ENCODE results near the gene CYP19A1.

CYP19A1 gene

DNA sequence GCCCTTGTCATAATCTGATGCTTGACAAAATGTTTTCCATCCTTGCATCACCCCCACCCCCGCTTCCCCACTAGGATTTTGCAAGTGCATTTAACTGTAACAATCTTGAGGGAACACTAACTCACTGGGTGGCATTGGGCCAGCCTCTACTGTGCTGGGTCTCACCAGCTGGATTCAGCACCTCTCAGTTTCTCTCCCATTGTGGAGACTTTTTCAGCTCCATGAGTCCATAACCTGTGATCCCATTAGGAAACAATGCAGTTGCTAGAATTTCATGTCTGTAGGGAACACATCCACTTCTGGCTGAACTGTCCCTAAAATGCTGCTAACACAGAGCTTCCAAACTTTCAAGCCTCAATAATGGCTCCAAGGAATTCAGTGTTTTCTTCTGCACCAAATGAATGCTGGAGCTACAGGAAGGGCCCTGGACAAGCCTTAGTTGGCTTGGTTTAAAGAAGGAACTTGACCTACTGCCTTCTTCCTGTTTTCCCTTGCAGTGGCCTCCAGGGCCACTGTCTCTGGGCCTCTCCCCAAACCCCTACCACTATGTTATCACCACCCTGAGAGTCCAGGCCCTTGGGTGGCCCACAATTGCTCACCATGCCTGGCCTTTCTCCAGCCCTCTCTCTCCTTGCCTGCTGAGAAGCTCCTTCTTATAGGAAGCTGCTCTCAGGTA lies 15.6 kb downstream of the CYP19A1 start:
- DNase-seq: peak; percentile 79 to 86 (median 82)

DNA sequence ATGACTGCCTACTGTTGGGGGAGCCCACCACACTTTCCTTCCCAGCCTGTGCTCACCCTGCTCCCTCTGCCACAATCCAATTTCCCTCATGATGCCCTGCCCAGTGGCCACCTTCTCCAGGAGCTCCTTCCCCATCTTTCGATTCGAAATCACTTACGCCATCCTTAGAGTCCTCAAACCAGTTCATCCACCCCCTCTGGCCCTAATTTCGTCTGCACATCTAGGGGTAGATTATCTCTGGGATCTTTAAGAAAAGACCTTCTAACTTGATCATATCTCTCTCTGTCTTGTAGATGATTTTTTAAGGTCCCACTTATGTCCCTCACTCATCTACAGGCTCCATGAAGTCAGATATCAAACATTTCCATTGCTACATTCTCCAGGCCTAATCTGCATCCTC lies 17.1 kb downstream of the CYP19A1 start:
- DNase-seq: no peak

DNA sequence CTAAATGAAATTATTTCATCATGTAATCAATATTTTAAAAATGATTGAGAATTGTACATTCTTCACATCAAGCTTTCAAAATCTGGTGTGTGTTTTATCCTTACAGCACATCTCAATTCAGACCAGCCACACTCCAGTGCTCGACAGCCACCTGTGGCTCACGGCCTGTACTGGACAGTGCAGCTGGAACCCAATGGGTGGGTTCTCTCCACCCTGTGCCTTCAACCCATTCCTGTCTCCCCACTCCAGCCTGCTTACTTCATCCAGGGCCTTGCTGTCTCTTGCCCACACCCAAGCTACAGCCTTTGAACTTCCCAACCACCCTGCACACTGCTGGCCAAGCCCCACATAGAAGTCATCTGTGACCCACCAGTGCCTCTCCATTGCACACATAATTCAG lies 17.6 kb downstream of the CYP19A1 start:
- no peak for DNase-seq

DNA sequence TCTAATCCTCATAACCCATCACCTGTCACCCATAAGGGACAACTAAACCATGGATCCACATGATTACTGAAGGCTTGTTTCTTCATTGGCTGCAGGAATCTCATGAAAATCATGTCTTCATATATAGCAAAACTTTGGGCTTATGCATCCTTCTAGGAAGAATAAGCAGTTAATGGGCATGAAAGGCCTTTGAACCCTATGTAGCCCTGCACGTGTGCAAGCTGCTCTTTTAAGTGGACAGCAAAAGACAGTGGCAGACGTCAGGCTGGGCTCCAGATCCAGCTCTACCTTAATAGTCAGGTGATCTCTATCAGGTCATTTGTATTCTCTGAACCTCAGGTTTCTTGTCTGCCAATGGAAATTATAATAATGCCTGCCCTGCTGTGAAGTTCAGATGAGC lies 18.9 kb downstream of the CYP19A1 start:
- no peak for DNase-seq

DNA sequence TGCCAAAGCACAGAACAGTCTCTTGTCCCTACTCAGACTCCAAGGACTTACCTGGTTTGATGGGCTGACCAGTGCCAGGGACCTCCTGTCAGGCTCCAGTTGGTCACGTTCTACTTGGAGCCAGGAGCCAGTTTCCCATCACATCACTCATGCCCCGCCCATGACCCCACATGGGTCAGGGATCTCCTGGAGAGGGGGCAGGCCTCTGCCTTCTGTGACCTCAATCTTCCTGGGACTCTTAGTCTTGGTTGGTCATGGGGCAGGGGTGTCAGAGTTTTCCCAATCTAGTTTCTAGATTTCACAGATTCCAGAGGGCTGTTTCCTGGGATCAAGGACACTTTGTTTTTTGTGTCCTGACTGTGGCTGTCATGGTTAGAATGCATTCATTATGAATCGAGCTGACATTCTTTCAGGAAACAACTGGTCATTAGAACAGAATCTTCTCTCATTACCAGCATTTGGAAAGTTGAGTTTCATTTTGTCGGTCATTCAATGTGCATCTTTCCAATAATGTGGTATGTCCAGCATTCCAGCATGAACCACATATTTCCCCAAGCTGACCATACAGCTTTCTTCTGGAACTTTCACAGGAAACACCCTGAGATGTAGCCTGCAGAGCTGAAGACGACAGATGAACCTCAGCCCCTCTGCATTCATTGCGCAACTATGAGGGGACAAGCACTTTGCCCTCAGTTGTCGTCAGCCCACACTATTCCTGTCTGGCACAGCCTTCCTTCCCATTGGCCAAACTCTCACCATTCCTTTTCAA lies 19.8 kb downstream of the CYP19A1 start:
- DNase-seq: no peak

DNA sequence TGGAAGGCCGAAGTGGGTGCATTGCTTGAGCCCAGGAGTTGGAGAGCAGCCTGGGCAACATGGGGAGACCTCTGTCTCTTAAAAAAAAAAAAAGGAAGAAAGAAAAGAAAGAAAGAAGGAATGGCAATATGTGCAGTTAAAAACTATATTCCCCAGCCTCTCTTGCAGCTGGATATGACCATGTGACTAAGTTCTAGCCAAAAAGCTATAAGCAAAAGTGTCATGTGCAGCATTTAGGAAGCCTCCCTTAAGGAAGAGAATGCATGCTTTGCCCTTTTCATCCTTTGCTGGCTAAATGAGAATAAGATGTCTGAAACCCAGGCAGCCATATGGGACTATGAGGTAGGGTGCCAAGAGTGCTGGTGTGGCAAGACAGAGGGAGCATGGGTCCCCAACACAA lies 21.8 kb downstream of the CYP19A1 start:
- DNase-seq: no peak

DNA sequence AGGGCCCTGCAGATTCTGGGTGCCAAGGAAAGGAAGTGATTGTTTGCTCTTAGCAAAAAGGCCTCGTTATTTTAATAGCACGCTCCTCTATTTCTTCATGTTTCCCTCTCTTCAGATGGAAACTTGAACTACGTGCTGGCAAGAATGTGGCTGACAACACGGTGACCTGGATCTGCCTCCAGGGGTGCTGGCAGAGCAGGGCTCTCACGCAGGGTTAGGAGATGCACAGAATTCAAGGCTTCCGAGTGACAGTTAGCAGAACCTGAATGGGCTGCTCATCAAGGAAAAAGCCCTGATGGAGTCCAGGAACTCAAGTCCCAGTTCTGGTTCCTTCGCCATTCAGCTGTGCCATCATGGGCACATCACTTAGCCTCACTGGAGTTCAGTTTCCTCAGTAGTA lies 22.7 kb downstream of the CYP19A1 start:
- DNase-seq: no peak

DNA sequence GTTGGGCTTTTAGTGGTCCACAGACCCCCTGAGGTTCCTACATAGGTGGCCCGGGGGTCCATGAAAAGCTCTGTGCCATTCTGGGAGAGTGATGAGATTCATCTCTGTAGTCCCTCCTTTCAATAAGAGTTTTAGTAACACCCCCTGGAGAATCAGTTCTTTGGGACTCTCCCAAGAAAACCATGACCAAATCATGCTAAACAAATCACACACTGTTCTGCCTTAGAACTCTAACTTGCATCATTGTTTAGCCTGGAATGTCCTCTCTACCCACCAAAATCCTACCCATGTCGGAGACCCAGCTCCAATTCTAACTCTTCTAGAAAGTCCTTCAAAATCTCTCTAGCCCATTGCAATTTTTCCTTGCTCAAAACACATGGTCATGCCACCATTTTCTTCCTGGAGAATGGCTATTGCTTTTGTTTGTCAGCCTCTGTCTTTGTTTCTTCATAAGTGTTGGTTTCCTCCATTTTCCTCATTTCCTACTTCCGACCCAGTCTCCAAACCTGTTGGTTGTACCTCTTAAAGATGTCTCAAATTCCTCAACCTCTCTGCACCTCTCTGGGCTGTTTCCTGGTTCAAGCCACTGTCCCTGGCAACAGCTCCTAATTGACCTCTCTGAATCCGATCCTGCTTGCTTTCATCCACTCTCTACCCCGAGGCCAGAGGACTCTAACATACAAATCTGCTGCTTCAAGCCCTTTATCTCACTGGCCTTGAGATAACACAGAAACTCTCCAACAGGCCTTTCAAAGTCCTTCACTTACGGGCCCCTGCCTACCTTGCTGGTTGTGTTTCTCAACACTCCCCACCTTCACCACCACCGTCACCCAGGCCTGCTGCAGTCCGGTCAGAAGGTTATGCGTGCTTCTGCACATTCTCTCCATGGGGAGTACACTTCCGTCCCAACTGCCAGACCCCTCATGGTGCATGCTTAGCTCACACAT lies 23.7 kb downstream of the CYP19A1 start:
- no peak for DNase-seq

DNA sequence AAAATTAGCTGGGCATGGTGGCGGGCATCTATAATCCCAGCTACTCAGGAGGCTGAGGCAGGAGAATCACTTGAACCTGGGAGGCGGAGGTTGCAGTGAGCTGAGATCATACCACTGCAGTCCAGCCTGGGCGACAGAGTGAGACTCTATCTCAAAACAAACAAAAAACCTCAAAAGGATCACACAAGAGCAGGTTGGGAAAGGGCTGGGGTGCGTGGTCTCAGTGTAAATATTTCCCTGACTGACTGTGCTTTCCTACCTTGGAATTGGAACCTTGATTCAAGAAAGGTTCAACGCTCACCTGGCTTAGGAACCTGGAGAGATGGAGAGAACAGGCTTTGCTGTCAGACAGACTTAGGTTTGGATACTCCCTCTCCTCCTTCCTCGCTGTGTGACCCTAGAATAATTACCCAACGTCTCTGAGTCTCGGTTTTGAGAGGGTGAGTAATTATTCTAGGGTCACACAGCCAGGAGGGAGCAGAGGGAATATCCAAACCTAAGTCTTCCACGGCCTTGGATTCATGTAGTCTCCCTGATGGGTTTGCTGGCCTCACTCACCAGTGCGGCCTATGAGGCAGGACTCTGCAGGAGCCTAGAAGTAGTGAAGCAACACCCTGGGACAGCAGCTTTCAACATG lies 24.6 kb downstream of the CYP19A1 start:
- DNase-seq: no peak

DNA sequence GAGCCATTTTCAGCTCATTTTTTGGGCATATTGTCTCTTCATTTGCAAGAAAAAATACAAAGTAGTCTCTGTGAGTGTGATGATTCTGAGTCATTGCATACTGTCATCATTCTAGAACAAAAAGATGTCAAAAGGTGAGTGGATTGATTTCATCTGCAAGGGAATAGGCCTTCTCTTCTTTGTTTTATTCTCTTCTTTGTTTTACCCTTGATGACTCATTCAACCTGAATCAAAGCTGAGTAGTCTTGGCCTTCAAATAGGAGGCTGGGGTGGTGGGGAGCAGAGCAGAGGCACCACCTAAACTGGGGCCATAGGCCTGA lies 25.4 kb downstream of the CYP19A1 start:
- DNase-seq: peak in 1 of 4 experiments; percentile 13

DNA sequence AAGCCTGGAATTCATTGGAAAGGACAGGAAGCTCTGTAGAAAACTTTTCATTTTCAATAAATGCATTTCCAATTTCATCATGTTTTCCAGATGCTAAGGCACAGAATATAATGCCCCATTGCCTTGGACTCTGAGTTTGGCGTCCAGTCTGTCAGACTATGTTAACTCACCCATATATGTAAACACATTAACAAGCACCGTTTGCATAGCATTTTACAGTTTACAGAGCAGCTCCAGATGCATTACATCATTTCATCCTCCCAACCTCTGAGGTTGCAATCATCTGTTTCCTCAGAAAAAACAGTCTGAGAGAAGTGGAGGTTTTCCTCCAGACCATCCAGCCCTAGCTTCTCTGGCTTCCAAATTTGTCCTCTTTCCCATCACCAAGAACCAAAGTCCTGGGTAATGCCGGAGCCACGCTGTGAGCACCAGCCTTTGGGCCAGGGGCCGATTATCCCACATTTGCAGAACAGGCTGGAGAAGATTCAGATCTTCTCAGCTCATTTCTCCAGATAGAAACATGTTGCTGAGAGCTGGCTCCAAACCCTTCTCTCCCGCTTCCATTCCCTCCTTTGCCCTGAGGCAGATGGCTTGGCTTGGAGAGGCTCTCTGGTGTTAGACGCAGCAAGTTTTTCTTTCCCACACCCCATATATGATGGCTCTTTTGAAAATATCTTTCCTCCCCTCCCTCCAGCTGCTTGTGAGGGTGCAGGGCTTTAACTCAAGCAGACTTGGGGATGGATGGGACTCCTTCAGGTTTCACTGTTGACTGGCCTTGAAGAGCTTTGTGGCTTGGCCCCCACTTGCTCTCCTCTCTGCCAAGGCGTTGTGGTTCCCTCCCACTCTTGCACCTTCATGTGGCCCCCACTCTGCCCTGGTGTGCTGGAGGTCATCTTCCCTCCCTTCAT lies 26.0 kb downstream of the CYP19A1 start:
- DNase-seq: peak in 1 of 4 experiments; percentile 15

DNA sequence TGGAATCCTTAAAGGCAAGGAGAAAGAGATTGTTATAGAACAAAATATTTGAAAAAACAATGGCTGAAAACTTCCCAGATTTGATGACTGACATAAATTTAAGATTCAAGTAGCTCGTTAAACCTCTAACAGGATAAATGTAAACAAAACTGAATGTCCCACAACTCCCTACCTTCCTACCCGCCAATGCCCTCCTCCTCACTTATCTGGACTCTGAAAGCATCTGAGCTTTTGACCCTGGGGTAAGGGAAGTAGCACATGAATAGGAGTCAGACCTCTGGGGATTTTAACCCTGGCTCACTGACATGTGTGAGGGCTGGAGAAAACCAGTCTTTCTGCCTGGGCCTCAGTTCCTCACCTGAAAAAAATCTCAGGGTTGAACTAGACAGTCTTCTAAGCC lies 26.9 kb downstream of the CYP19A1 start:
- DNase-seq: no peak

DNA sequence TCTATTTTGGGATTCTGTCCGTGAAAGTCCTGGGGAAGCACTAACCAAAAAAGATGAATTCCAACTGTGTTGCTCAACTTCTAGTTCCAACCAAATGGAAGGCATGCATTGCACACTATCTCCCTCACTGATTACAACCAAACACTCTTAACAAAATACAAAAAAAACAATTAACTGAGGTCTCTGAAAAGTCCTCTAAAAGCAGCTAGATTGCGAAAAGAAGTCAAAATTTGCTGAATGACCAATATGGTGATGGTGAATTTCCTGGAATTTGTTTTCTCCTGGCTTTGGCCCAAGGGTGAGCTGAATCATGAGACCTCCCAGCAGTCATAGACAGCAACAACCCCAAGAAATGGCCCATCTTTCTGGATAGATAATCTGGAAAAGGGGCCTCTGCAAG lies 28.3 kb downstream of the CYP19A1 start:
- DNase-seq: no peak

DNA sequence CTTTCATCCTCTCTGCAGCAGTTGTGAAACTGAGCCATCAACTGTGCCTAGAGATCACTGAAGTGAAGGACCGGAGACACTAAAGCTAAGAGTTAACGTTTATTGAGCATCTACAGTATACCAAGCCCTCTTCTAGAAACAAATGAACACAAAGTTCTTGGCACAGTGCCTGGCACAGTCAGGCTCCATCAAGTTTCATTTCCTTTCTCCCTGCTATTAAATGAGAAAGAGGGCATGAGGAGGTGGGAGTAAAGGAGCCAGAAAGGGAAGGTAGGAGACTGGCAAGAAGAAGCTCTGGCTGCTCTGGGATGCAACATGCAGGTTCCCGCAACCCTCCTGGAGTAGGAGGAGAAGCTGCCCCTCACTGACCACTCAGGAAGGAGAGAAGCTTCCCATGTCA lies 30.6 kb downstream of the CYP19A1 start:
- peak; percentile 13 to 40 (median 30) for DNase-seq

DNA sequence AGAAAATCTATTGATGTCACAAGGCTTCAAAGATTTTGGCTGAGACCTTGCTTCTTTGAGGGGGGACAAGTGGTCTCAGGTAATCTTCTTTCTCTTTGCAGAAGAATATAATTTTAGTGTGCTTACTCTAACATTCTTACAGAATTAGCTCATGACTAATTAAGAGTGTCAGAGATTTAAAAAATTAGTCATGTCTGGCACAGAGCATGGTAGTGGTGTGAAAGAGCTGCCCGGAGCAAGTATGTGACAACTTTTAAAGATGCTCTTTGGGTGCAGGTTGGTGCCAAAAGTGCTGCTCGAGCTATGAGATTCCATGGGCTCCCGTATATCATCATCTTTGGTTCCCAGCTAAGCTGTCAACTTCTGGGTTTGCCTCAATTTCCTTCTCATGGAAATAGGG lies 31.1 kb downstream of the CYP19A1 start:
- no peak for DNase-seq

DNA sequence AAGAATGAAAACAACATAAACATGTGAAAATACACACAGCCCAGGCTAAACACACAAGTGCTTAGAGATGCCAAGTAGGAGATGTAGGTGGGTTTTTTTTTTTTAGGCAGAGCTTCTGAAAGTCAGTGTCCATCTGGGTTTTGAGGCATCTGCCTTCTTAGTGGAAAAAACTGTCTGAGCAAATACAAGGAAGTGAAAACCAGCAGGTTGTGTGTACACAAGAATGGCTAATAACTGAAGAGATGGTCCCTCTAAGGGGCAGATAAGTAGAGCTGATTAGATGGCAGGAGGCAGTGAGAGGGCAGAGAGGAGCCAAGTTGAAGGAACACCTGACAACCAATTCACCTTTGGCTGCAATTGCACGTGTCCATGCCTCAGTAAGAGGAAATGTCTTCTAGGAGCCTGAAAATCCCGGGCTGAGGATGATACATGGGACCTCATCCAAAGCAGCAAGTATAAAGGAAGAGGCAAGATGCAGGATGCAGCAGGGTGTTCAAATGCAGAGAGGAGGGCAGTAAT lies 34.9 kb downstream of the CYP19A1 start:
- no peak for DNase-seq

DNA sequence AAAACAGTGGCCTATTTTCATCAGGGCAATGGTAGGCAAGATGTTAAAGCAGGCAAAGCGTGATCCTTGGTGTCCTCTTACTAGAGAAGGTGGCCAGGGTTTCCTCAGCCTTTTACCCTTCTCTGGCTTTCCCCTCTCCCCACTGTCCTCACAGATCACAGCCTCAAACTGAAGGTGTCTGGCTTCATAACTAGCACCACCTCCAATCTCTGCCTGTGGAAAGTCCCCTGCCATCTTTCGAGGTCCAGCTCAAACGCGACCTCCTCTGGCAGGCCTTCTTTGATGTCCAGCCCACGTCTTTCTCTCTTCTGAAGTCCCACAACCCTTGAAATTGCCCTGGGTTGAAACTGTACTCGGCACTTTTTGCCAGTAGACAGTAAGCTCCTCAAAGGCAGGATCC lies 35.9 kb downstream of the CYP19A1 start:
- no peak for DNase-seq

DNA sequence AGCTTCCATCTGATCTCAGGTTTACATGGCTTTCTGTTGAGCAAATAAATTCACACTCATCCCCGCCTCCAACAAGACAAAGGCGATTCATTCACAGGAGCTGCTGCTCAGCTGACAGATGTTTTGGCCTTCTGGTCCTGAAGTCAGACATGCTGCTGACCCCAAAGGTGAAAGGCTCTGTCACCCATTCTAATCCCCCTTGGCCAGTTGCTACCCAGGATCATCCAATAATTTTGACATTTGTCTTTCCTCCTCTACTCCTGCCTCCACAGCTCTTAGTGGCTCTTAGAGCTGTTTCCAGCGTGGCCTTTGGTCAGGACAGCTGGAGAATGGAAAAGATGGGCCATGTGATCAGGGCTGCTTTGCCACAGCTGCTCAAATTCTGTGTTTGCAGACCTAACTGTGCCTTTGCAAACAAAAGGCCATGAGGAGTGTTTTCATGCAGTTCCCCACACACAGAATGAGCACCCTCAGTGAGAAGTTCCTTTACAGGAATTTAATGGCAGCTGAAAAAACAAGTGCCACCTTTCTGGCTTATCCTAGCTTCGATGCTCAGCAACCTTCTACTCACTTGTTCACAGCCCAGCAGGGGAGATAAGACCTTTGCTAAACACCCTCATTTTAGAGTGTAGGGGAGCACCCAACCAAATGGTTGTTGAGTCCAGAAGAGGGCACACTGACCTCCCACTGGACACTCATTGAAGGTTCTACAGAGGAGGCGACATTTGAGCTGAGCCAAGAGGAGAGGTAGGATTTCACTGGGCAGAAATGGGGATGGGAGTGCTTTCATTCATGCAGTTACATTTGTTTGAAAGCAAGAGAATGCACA lies 39.0 kb downstream of the CYP19A1 start:
- DNase-seq: no peak

DNA sequence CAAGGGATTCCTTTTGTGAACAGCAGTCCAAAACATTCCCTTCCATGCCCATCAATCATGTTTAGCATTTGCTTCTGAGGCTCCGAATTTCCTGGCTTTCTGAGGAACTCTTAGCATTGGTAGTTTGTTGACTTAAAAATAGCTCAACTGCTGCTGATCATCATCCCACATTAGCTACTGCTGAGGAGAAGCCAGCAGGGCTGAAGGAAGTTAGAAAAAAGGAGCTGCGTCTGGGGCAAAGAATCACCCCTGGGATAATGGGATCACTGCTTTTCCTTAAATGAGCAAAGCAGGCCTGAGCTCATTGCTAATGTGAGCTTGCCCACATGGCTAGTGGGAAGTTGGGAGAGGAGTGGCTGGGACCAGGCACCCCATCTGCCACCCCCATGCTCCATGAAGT lies 39.8 kb downstream of the CYP19A1 start:
- no peak for DNase-seq

DNA sequence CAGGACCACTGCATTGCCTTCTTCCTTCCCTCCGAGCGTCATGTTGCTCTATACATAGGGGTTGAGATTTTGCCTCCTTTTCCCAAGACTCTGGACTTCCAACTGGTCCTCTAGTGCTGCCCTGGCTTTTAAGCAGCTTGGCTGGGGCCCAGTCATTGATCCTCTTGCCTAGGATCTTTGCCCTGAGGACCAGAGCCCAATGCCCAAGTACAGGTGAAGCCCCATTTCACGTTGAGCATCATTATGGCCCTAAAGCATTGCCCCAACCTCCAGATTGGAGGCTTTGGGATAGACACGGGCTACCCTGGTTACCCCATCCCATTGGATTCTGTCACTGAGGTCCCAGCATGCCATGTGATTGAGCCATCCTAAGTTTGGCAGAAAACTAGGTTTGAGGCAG lies 47.7 kb downstream of the CYP19A1 start:
- DNase-seq: no peak

DNA sequence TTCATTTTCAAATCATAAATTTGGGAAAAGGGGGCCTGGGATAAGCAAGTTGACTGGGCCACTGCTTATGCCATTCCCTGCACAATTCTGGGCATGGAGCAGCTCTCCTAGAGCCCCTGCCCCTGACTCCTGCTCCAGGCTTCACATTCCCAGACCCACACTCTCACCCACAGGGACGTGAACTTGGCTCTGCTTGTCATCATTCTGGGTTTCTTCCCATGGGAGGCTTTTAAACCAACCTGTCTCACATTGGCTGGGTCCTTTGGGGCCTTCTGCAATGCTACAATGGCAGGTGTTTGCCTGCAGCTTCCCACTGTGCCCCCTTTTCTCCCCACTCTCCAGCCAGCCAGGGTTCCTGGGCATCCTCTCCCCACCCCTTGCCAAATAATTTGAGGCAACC lies 49.1 kb downstream of the CYP19A1 start:
- no peak for DNase-seq

Measured in suppressor macrophage (primary cell).